ENCODE data around the gene BSG. TPM values are rescaled to one million over a fixed set of nuclear protein-coding genes. Genes with fewer than 3 reads are reported as not detected.

The BSG gene
- total RNA-seq (2022): 354 and 394 TPM in 2 replicates
- percentile 66 among the genes with signal in this experiment for Bru-seq, nascent RNA
- BruChase-seq, experiment 1, labeled RNA remaining after a 6-hour chase: percentile 90 among the genes with signal in this experiment
- BruChase-seq, experiment 2, labeled RNA remaining after a 2-hour chase: percentile 81 among the genes with signal in this experiment
- long read RNA-seq, partial matches to known transcripts: 79 of 932 reads
- long read RNA-seq, other reads (novel, unspliced or antisense): 853 of 932 reads

DNA sequence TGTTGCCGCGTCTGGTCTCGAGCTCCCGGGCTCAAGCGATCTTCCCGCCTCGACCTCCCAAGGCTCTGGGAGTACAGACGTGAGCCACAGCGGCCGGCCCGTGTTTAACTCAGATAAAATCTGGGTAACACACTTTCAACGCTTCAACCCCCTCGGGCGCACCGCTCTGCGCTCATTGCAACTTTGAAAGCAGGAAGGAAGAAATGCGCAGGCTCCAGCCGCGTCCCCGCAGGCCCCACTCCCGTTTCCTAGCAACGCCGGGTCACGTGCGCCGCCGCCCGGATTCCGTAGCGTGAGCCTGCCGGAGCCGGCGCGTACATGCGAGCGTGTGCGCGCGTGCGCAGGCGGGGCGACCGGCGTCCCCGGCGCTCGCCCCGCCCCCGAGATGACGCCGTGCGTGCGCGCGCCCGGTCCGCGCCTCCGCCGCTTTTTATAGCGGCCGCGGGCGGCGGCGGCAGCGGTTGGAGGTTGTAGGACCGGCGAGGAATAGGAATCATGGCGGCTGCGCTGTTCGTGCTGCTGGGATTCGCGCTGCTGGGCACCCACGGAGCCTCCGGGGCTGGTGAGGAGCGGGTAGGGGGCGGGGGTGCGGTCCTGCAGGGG is at the start of gene BSG:
Gene BSG (plus strand): TSS at position 457 of the 603 bp plus-strand sequence. CDS start 39 bp downstream, at position 496.
- no peaks in the 10 kb centered on the region for H3K27me3 Mint-ChIP-seq (ENCODE audit: unreplicated experiment)
- H3K9me3 Mint-ChIP-seq (ENCODE audit: low read depth, unreplicated experiment): no peaks in the 10 kb centered on the region
- TF ChIP-seq CTCF (IDR thresholded peaks at IDR 0.05; ENCODE audit: unreplicated experiment): no peak
- no TSS peak for BruUV-seq (replicated peaks)
- H3K27ac Mint-ChIP-seq (ENCODE audit: unreplicated experiment): peak within 1 kb of the TSS; percentile 98
- intact Hi-C loops (cut with micrococcal nuclease; ENCODE audit: unreplicated experiment): no loop called here
- peaks cover 16% of the 10 kb centered on the region for H3K4me1 Mint-ChIP-seq (ENCODE audit: low read depth, unreplicated experiment)
- DNase-seq: peak; percentile 96
- peaks cover 43% of the 10 kb centered on the region for H3K36me3 Mint-ChIP-seq (ENCODE audit: insufficient read depth, unreplicated experiment)
- peak within 1 kb of the TSS; percentile 96 for H3K4me3 Mint-ChIP-seq (ENCODE audit: low read depth, unreplicated experiment)
- CTCF ChIA-PET: interaction anchor here (0.6 kb wide), 1 partner anchor 1175 kb away, joined by 3 read pairs; no protein-coding TSS in a partner anchor

DNA sequence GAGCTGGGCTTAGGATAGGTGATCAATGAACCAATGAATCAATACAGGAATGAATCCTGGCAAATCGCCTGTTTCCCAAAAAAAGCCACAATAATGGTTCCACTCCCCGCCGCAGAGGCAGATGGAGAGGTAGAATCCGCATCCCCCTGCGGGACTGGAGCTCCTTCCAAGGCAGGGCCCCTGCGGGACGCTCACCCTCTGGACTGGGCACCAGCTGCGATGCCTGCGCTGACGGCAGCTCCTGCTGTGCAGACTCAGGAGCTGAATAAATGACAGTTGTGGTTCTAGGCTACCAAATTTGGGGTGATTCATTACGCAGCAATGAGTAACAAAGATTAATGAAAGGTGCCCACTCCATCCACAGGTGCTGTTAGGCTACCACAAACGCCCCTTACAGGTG is 49.7 kb upstream of the BSG start:
- Mint-ChIP-seq H3K27ac (ENCODE audit: unreplicated experiment) (no peak overlapping the region), H3K27me3 (ENCODE audit: unreplicated experiment) (peaks cover 14% of the 10 kb centered on the region), H3K36me3 (ENCODE audit: insufficient read depth, unreplicated experiment) (no peaks in the 10 kb centered on the region), H3K4me1 (ENCODE audit: low read depth, unreplicated experiment) (no peaks in the 10 kb centered on the region), H3K9me3 (ENCODE audit: low read depth, unreplicated experiment) (no peaks in the 10 kb centered on the region), H3K4me3 (ENCODE audit: low read depth, unreplicated experiment) (no peak overlapping the region)
- CTCF ChIA-PET: no interaction called here
- TF ChIP-seq CTCF (IDR thresholded peaks at IDR 0.05; ENCODE audit: unreplicated experiment): no peak
- no peak for DNase-seq
- BruUV-seq (replicated peaks): no TSS peak
- intact Hi-C loops (cut with micrococcal nuclease; ENCODE audit: unreplicated experiment): no loop called here

GRCh38 chr19:524062-524674 is 48.2 kb upstream of the BSG start:
- Mint-ChIP-seq H3K4me3 (ENCODE audit: low read depth, unreplicated experiment) (peak overlapping the region; percentile 24), H3K4me1 (ENCODE audit: low read depth, unreplicated experiment) (no peaks in the 10 kb centered on the region), H3K36me3 (ENCODE audit: insufficient read depth, unreplicated experiment) (no peaks in the 10 kb centered on the region), H3K27me3 (ENCODE audit: unreplicated experiment) (peaks cover 14% of the 10 kb centered on the region), H3K27ac (ENCODE audit: unreplicated experiment) (no peak overlapping the region), H3K9me3 (ENCODE audit: low read depth, unreplicated experiment) (no peaks in the 10 kb centered on the region)
- no TSS peak for BruUV-seq (replicated peaks)
- CTCF ChIA-PET: no interaction called here
- intact Hi-C loops (cut with micrococcal nuclease; ENCODE audit: unreplicated experiment): no loop called here
- no peak for DNase-seq
- TF ChIP-seq CTCF (IDR thresholded peaks at IDR 0.05; ENCODE audit: unreplicated experiment): no peak

- Mint-ChIP-seq H3K4me3 (ENCODE audit: low read depth, unreplicated experiment) (no peak overlapping the region), H3K4me1 (ENCODE audit: low read depth, unreplicated experiment) (no peaks in the 10 kb centered on the region), H3K27me3 (ENCODE audit: unreplicated experiment) (peaks cover 14% of the 10 kb centered on the region), H3K36me3 (ENCODE audit: insufficient read depth, unreplicated experiment) (no peaks in the 10 kb centered on the region), H3K9me3 (ENCODE audit: low read depth, unreplicated experiment) (no peaks in the 10 kb centered on the region), H3K27ac (ENCODE audit: unreplicated experiment) (no peak overlapping the region)
- BruUV-seq (replicated peaks): no TSS peak
- intact Hi-C loops (cut with micrococcal nuclease; ENCODE audit: unreplicated experiment): no loop called here
- TF ChIP-seq CTCF (IDR thresholded peaks at IDR 0.05; ENCODE audit: unreplicated experiment): no peak
- no peak for DNase-seq
- CTCF ChIA-PET: no interaction called here
These were observed 47.4 kb upstream of the BSG start for GRCh38 chr19:525029-525428.

Measured in Calu3 (cell line).